ENCODE results near the gene SPATC1L. TPM values are rescaled to one million over a fixed set of nuclear protein-coding genes. Genes with fewer than 3 reads are reported as not detected.

Gene SPATC1L
- 5.3 and 9.2 TPM in 2 replicates for total RNA-seq

GRCh38 chr21:46183910-46184624 is at the start of gene SPATC1L:
Gene SPATC1L, minus strand, starts transcription at chr21:46184459. Its CDS starts 1,643 bp downstream, at chr21:46182816.

GRCh38 chr21:46228345-46229051 is 44.2 kb upstream of the SPATC1L start, which contains the start of gene LSS:
Gene LSS, minus strand, starts transcription at chr21:46228774. Its CDS starts 29 bp downstream, at chr21:46228745.

GRCh38 chr21:46155514-46156377 is 28.5 kb downstream of the SPATC1L start, which contains the start of gene FTCD:
Gene FTCD, minus strand, starts transcription at chr21:46155579. Its CDS starts 56 bp downstream, at chr21:46155523.

Other genes with a start within 250 kb of the SPATC1L start
- gene COL6A1, start 202.7 kb downstream of the SPATC1L start, total RNA-seq = 1,721 and 2,096 TPM in 2 replicates
- gene COL6A2, start 86.3 kb downstream of the SPATC1L start, total RNA-seq = 1,586 and 1,646 TPM in 2 replicates
- gene FTCD, start 28.9 kb downstream of the SPATC1L start, total RNA-seq = not detected in 2 replicates
- 115 and 261 TPM in 2 replicates for gene LSS, start 44.3 kb upstream of the SPATC1L start, total RNA-seq
- 90.9 and 104 TPM in 2 replicates for gene MCM3AP, start 101.2 kb upstream of the SPATC1L start, total RNA-seq
- gene YBEY, start 101.9 kb upstream of the SPATC1L start, total RNA-seq = 7.6 and 7.9 TPM in 2 replicates
- 0.88 and 11.2 TPM in 2 replicates for gene C21orf58, start 139.4 kb upstream of the SPATC1L start, total RNA-seq
- 12.3 and 35.5 TPM in 2 replicates for gene PCNT, start 139.7 kb upstream of the SPATC1L start, total RNA-seq